ENCODE measurements around the gene HMCN2.

GRCh38 chr9:130276121-130276520 lies 10.6 kb downstream of the HMCN2 start:
- TF ChIP-seq CTCF (IDR thresholded peaks at IDR 0.05) (no peak), POLR2AphosphoS5 (IDR thresholded peaks at IDR 0.05) (no peak)

Data from stomach (tissue), 4 donors.